ENCODE results near the gene ST6GALNAC2.

ST6GALNAC2 gene

DNA sequence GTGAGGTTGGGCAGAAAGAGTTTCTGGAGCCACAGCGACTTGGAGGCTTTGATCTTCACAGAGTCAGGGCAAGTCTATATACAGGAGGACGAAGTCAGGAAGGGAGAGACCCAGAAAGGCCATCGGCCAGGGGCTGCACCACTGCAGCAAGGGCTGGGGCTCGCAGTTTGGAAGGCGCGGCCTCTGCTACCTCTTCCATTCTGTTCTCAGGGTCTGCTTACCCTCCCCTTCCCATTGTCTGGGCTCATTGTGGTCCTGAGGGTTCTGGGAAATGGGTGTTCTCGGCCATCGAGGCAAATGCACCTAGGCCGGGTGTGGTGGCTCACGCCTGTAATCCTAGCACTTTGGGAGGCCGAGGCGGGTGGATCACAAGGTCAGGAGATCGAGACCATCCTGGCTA, 41.9 kb upstream of the ST6GALNAC2 start:
- Histone ChIP-seq H3K27ac (ENCODE audit: extremely low read depth, low read depth, low read length) (no peak overlapping the region), H3K36me3 (ENCODE audit: control insufficient read depth in 2 of 2, insufficient read depth in 1 of 2, low read length in 2 of 2) (peaks cover 0 to 5% of the 10 kb centered on the region in 2 experiments; a peak in 1 of 3 replicates), H3K9me3 (ENCODE audit: control insufficient read depth, insufficient read depth, low read depth, low read length) (no peaks in the 10 kb centered on the region), H3K4me3 (ENCODE audit: low read depth, low read length) (no peak overlapping the region), H3K4me1 (ENCODE audit: control insufficient read depth, insufficient read depth, low read length) (no peaks in the 10 kb centered on the region)
- no peak for TF ChIP-seq ZNF175 (tag by site-specific recombination; IDR thresholded peaks at IDR 0.05)
- POLR2A ChIA-PET, result no interaction called here
- CTCF ChIA-PET, result interaction anchor here (0.7 to 7.3 kb wide), 4 partner anchors 54 to 104 kb away, joined by 3 to 108 read pairs (median 4); no protein-coding TSS in a partner anchor

DNA sequence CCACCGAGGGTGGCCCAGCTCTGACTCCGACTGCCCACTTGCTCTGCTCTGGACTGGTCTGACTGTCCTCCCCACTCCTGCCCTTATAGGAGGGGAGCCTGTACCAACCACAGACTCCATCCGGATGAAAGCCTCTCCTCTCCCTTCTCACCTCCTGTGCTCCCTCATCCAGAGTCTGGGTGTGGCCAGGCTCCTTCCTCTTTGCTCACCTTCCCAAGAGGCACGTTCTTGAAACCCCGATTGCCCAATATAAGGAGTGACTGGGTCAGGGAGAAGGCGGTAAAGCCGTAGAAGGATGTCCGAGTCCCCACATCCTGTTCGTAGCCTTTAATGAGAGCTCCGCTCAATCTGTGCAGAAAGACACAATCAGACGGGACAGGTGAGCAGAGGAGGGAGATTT, 40.8 kb upstream of the ST6GALNAC2 start:
- no peak for TF ChIP-seq ZNF629 (tag by site-specific recombination; IDR thresholded peaks at IDR 0.05)
- TF ChIP-seq, protein P1, sequence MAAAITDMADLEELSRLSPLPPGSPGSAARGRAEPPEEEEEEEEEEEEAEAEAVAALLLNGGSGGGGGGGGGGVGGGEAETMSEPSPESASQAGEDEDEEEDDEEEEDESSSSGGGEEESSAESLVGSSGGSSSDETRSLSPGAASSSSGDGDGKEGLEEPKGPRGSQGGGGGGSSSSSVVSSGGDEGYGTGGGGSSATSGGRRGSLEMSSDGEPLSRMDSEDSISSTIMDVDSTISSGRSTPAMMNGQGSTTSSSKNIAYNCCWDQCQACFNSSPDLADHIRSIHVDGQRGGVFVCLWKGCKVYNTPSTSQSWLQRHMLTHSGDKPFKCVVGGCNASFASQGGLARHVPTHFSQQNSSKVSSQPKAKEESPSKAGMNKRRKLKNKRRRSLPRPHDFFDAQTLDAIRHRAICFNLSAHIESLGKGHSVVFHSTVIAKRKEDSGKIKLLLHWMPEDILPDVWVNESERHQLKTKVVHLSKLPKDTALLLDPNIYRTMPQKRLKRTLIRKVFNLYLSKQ (tag by site-specific recombination; IDR thresholded peaks at IDR 0.05; ENCODE audit: borderline replicate concordance), result no peak
- no peak for TF ChIP-seq ZNF658 (tag by site-specific recombination; IDR thresholded peaks at IDR 0.05)
- TF ChIP-seq, protein P2, sequence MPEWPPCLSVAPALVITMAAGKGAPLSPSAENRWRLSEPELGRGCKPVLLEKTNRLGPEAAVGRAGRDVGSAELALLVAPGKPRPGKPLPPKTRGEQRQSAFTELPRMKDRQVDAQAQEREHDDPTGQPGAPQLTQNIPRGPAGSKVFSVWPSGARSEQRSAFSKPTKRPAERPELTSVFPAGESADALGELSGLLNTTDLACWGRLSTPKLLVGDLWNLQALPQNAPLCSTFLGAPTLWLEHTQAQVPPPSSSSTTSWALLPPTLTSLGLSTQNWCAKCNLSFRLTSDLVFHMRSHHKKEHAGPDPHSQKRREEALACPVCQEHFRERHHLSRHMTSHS (tag by site-specific recombination; IDR thresholded peaks at IDR 0.05), result no peak
- TF ChIP-seq, protein P3, sequence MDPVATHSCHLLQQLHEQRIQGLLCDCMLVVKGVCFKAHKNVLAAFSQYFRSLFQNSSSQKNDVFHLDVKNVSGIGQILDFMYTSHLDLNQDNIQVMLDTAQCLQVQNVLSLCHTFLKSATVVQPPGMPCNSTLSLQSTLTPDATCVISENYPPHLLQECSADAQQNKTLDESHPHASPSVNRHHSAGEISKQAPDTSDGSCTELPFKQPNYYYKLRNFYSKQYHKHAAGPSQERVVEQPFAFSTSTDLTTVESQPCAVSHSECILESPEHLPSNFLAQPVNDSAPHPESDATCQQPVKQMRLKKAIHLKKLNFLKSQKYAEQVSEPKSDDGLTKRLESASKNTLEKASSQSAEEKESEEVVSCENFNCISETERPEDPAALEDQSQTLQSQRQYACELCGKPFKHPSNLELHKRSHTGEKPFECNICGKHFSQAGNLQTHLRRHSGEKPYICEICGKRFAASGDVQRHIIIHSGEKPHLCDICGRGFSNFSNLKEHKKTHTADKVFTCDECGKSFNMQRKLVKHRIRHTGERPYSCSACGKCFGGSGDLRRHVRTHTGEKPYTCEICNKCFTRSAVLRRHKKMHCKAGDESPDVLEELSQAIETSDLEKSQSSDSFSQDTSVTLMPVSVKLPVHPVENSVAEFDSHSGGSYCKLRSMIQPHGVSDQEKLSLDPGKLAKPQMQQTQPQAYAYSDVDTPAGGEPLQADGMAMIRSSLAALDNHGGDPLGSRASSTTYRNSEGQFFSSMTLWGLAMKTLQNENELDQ (tag by site-specific recombination; IDR thresholded peaks at IDR 0.05; ENCODE audit: low read depth), result no peak
- no peak for TF ChIP-seq ZNF558 (tag by site-specific recombination; IDR thresholded peaks at IDR 0.05)
- no peak for TF ChIP-seq SCRT1 (tag by site-specific recombination; IDR thresholded peaks at IDR 0.05; ENCODE audit: borderline replicate concordance)
- POLR2A ChIA-PET, result no interaction called here
- CTCF ChIA-PET, result interaction anchor here (0.5 to 7.3 kb wide), 4 partner anchors 45 to 652 kb away, joined by 4 to 108 read pairs (median 30); no protein-coding TSS in a partner anchor

DNA sequence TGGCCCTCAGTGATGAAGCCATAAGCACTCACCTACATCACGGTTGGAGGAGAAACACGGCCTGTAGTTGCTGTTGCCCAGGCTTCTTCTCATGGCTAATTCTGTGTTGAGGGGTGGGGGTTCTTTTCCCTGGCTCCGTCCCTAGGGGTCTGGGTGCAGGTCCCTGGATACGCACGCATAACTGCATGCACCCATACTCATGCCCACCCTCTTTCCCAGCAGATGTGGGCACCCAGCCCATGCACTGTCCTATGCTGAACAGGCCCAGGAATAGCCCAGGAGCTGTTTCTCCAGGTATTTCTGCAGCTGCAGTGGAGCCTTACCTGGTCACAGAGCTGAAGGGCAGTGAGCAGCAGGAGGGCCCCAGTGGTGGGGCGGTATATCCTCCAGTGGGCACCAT, 39.8 kb upstream of the ST6GALNAC2 start:
- H3K36me3 ChIP-seq (ENCODE audit: control insufficient read depth in 2 of 2, insufficient read depth in 1 of 2, low read length in 2 of 2), result peaks cover 0 to 5% of the 10 kb centered on the region in 2 experiments; a peak in 1 of 3 replicates
- H3K27ac ChIP-seq (ENCODE audit: extremely low read depth, low read depth, low read length), result no peak overlapping the region
- POLR2A ChIA-PET, result interaction anchor here (1.9 kb wide), 1 partner anchor 68 kb away, joined by 19 read pairs; no protein-coding TSS in a partner anchor
- H3K4me1 ChIP-seq (ENCODE audit: control insufficient read depth, insufficient read depth, low read length), result no peaks in the 10 kb centered on the region
- H3K4me3 ChIP-seq (ENCODE audit: low read depth, low read length), result no peak overlapping the region
- H3K9me3 ChIP-seq (ENCODE audit: control insufficient read depth, insufficient read depth, low read depth, low read length), result no peaks in the 10 kb centered on the region
- CTCF ChIA-PET, result interaction anchor here (0.6 to 7.3 kb wide), 24 partner anchors 9 to 444 kb away, joined by 3 to 108 read pairs (median 13); partner anchors contain the start of gene ST6GALNAC2
- TF ChIP-seq, protein P4, sequence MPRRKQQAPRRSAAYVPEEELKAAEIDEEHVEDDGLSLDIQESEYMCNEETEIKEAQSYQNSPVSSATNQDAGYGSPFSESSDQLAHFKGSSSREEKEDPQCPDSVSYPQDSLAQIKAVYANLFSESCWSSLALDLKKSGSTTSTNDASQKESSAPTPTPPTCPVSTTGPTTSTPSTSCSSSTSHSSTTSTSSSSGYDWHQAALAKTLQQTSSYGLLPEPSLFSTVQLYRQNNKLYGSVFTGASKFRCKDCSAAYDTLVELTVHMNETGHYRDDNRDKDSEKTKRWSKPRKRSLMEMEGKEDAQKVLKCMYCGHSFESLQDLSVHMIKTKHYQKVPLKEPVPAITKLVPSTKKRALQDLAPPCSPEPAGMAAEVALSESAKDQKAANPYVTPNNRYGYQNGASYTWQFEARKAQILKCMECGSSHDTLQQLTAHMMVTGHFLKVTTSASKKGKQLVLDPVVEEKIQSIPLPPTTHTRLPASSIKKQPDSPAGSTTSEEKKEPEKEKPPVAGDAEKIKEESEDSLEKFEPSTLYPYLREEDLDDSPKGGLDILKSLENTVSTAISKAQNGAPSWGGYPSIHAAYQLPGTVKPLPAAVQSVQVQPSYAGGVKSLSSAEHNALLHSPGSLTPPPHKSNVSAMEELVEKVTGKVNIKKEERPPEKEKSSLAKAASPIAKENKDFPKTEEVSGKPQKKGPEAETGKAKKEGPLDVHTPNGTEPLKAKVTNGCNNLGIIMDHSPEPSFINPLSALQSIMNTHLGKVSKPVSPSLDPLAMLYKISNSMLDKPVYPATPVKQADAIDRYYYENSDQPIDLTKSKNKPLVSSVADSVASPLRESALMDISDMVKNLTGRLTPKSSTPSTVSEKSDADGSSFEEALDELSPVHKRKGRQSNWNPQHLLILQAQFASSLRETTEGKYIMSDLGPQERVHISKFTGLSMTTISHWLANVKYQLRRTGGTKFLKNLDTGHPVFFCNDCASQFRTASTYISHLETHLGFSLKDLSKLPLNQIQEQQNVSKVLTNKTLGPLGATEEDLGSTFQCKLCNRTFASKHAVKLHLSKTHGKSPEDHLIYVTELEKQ (tag by site-specific recombination; IDR thresholded peaks at IDR 0.05; ENCODE audit: borderline replicate concordance), result no peak
- TF ChIP-seq, protein P5, sequence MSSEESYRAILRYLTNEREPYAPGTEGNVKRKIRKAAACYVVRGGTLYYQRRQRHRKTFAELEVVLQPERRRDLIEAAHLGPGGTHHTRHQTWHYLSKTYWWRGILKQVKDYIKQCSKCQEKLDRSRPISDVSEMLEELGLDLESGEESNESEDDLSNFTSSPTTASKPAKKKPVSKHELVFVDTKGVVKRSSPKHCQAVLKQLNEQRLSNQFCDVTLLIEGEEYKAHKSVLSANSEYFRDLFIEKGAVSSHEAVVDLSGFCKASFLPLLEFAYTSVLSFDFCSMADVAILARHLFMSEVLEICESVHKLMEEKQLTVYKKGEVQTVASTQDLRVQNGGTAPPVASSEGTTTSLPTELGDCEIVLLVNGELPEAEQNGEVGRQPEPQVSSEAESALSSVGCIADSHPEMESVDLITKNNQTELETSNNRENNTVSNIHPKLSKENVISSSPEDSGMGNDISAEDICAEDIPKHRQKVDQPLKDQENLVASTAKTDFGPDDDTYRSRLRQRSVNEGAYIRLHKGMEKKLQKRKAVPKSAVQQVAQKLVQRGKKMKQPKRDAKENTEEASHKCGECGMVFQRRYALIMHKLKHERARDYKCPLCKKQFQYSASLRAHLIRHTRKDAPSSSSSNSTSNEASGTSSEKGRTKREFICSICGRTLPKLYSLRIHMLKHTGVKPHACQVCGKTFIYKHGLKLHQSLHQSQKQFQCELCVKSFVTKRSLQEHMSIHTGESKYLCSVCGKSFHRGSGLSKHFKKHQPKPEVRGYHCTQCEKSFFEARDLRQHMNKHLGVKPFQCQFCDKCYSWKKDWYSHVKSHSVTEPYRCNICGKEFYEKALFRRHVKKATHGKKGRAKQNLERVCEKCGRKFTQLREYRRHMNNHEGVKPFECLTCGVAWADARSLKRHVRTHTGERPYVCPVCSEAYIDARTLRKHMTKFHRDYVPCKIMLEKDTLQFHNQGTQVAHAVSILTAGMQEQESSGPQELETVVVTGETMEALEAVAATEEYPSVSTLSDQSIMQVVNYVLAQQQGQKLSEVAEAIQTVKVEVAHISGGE (tag by site-specific recombination; conservative IDR thresholded peaks at IDR 0.05; ENCODE audit: low read depth), result no peak
- TF ChIP-seq, protein P6, sequence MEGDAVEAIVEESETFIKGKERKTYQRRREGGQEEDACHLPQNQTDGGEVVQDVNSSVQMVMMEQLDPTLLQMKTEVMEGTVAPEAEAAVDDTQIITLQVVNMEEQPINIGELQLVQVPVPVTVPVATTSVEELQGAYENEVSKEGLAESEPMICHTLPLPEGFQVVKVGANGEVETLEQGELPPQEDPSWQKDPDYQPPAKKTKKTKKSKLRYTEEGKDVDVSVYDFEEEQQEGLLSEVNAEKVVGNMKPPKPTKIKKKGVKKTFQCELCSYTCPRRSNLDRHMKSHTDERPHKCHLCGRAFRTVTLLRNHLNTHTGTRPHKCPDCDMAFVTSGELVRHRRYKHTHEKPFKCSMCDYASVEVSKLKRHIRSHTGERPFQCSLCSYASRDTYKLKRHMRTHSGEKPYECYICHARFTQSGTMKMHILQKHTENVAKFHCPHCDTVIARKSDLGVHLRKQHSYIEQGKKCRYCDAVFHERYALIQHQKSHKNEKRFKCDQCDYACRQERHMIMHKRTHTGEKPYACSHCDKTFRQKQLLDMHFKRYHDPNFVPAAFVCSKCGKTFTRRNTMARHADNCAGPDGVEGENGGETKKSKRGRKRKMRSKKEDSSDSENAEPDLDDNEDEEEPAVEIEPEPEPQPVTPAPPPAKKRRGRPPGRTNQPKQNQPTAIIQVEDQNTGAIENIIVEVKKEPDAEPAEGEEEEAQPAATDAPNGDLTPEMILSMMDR (tag by site-specific recombination; IDR thresholded peaks at IDR 0.05), result no peak
- no peak for TF ChIP-seq ZNF416 (tag by site-specific recombination; IDR thresholded peaks at IDR 0.05)
- no peak for TF ChIP-seq ZNF138 (tag by site-specific recombination; IDR thresholded peaks at IDR 0.05; ENCODE audit: borderline replicate concordance)
- TF ChIP-seq, protein P7, sequence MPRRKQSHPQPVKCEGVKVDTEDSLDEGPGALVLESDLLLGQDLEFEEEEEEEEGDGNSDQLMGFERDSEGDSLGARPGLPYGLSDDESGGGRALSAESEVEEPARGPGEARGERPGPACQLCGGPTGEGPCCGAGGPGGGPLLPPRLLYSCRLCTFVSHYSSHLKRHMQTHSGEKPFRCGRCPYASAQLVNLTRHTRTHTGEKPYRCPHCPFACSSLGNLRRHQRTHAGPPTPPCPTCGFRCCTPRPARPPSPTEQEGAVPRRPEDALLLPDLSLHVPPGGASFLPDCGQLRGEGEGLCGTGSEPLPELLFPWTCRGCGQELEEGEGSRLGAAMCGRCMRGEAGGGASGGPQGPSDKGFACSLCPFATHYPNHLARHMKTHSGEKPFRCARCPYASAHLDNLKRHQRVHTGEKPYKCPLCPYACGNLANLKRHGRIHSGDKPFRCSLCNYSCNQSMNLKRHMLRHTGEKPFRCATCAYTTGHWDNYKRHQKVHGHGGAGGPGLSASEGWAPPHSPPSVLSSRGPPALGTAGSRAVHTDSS (tag by site-specific recombination; IDR thresholded peaks at IDR 0.05), result no peak

More for the DNA sequence above, 40.8 kb upstream of the ST6GALNAC2 start:
- H3K9me3 ChIP-seq (ENCODE audit: control insufficient read depth, insufficient read depth, low read depth, low read length), result no peaks in the 10 kb centered on the region
- H3K27ac ChIP-seq (ENCODE audit: extremely low read depth, low read depth, low read length), result no peak overlapping the region
- no peaks in the 10 kb centered on the region for H3K4me1 ChIP-seq (ENCODE audit: control insufficient read depth, insufficient read depth, low read length)
- H3K36me3 ChIP-seq (ENCODE audit: control insufficient read depth in 2 of 2, insufficient read depth in 1 of 2, low read length in 2 of 2), result peaks cover 0 to 5% of the 10 kb centered on the region in 2 experiments; a peak in 1 of 3 replicates
- no peak overlapping the region for H3K4me3 ChIP-seq (ENCODE audit: low read depth, low read length)
